GM21526 (cell line): Measurements from ENCODE around the gene TDRD7.

ENCODE experiments used
- ATAC-seq: cut with Tn5 transposase; IDR thresholded peaks from one replicate; pipeline ENCODE4 v1.9.1; 2021; ENCODE audit warnings: moderate library complexity; ENCODE audit not compliant: unreplicated experiment, low FRiP score

TDRD7 gene

DNA sequence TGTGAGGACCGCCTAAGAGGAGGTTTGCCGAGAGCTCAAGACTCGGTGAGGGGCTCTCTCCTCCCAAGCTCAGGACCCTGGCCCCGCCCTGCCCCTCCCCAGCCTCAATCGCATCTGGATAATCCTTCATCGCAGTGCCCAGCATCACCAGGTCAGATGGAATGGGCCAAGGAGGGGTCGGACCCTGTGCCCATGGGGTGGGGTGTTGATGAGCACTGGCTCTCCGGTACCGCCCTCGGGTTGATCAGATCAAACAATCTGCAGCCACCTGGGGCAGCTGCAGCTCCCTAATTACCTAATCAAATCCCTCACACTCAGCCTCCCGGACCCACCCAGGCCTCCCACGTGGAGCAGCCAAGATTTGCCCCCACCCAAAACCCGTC lies 24.4 kb upstream of the TDRD7 start:
- no peak for ATAC-seq

DNA sequence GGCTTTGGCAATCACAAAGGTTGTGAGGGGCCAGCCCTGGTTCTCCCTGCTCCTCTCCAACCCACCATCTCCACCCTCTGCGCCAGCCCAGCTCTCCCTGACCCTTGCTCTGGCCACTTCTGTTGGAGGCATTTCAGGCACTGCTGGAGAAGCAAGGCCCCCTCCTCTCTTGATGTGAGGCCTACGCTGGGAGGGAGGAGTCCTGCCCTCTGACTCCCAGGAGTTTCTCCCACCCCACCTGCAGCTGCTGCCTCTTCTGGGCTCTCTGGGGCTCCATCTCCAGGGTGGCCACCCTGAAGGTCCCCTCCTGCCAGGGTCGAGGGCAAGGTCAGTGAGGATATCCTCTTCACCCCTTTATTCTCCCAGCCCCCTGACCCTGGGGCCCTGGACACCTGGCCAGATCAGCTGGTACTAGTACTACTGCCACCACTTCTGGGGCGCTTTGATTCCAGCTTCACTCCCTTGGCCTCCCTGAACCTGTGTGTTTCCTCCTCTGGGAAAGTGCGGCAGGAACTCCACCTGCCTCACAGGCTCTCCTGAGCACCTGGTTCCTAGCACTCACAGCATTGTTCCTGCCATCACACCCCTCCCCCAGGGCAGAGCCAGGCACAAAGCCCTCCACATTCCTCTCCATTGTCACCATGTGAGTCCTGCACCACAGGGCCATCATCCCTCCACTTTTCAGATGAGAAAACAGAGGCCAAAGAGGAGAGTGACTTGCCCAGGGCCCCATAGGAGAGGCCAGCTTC lies 23.8 kb upstream of the TDRD7 start:
- no peak for ATAC-seq

- ATAC-seq, result peak; percentile 46
These were observed 23.1 kb upstream of the TDRD7 start for GRCh38 chr9:97388721-97389238.

- ATAC-seq, result no peak
These were observed 22.6 kb upstream of the TDRD7 start for GRCh38 chr9:97389249-97389648.

DNA sequence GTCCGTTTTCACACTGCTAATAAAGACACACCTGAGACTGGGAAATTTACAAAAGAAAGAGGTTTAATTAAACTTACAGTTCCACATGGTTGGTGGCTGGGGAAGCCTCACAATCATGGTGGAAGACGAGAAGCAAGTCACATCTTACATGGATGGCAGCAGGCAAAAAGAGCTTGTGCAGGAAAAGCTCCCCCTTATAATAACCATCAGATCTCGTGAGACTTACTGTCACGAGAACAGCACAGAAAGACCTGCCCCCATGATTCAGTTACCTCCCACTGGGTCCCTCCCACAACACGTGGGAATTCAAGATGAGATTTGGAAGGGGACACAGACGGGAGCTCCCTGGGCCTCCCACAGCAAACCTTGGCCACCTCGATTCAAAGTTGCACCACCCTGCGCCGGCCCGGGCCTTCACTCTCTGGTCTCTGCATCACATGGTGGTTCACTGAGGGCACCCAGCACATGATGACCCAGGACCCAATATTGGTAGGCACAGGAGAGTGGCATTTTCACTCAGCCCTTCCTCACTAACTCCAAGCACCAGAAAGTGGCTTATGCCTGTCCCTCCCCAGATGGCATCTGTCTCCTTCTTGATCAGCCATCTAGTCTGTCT lies 21.0 kb upstream of the TDRD7 start:
- no peak for ATAC-seq

GRCh38 chr9:97394881-97395280 lies 17.0 kb upstream of the TDRD7 start:
- no peak for ATAC-seq

DNA sequence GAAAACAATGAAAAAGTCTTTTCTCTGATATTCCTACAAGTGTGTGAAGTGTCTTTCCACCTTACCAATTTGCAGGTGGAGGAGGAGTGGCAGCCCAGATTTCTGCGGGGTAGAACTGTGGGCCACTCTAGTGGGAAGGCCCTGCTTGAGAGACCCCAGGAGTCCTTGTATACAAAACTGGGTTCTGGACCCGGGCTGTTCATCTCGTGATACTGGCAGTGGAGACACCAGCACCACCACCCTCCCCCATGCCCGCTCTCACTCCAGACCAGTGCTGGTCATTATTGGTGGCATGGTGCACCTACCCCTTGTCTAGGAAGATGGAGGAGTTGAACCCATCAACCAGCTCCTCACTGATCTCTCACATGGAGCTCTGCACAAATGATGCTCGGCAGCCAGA lies 16.2 kb upstream of the TDRD7 start:
- ATAC-seq, result no peak

GRCh38 chr9:97396256-97396655 lies 15.6 kb upstream of the TDRD7 start:
- no peak for ATAC-seq

- no peak for ATAC-seq
These were observed 14.7 kb upstream of the TDRD7 start for GRCh38 chr9:97397220-97397619.

- no peak for ATAC-seq
These were observed 12.7 kb upstream of the TDRD7 start for GRCh38 chr9:97398999-97399758.

DNA sequence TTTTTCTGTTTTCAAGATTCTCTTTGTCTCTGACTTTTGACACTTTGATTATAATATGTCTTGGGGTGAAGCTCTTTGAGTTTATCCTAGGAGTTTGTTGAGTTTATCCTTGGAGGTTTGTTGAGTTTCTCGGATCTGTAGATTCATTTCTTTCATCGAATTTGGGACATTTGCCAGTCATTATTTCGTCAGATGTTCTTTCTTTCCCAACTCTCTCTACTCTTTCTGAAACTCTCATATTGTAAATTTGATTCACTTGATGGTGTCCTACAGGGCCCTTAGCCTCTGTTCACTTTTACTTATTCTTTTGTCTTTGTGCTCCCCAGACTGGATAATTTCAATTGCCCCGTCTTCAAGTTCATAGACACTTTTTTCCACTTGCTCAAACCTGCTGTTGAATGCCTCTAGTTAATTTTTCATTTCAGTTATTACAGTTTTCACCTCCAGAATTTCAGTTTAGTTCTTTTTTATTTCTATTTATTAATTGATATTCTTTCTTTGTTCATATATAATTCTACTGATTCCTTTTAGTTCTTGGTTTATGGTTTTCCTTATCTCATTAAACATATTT lies 8.1 kb upstream of the TDRD7 start:
- ATAC-seq, result no peak

DNA sequence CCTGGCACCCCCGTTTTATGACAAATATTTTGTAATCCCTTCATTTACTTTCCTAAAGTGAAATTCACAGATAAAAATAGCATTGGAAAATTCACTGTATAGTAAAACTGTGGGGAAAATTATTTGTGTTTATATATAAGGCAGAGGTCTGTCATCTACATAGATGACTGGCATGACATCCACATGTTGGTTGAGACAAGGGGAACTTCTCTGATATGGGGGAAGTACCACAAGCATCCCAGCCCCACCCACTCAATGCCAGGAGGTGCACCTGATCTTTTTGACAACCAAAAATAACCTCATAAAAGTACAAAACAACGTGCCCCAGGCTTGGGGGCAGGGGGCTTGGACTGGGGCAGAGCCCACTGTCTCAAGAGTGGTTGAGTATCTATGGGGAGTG lies 6.3 kb upstream of the TDRD7 start:
- no peak for ATAC-seq

- no peak for ATAC-seq
These were observed 5.2 kb upstream of the TDRD7 start for GRCh38 chr9:97406620-97407177.

GRCh38 chr9:97408562-97408961 lies 3.3 kb upstream of the TDRD7 start:
- no peak for ATAC-seq

DNA sequence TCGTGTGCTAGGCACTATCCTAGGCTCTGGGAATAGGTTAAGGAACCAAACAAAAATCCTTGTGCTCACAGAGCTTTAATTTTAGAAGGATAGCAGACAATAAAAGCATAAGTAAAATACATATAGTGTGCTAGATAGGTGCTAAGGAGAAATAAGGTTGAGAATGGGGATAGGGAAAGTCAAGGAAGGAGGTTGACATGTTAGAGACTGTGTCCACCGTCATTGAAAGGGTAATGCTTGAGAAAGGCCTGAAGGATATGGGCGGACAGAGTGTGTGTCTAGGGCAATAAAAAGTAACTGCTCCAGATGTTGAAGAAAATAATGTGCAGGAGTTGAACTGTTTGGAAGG lies 482 bp upstream of the TDRD7 start:
- peak; percentile 5 for ATAC-seq

DNA sequence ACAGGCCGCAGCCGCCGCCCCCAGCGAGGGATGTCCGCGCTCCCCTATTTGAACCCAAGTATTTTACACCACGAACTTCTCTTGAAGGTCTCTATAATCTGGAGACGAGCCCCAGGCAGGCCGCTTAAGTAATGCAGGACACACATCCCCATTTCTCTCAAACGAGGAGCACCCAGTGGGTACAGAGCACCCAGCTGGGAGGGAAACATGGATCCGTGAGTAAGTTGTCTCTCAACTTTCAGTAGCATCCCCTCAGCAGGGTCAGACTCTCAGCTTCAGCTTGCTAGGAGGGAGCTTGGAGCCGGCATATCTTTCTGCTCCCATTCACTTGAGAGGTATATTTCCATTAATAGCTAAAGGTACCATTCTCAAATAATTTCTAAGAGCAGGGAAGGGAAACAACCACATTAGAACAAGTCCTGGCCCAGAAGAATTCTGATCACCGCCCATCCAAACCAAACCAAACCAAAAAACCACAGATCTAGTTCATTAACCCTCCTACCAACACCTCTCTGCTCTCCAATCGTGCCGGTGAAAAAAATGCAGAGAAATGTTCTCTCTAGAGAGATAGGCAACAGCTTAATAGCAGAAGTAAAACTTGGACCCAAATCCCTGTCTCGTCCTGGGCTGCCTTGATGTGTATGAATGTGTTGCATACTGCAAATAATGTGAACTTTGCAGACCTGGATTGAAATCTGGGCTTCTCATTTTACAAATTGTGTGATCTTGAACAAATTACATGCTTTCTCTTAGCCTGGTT lies 910 bp downstream of the TDRD7 start:
- ATAC-seq, result peak; percentile 20

DNA sequence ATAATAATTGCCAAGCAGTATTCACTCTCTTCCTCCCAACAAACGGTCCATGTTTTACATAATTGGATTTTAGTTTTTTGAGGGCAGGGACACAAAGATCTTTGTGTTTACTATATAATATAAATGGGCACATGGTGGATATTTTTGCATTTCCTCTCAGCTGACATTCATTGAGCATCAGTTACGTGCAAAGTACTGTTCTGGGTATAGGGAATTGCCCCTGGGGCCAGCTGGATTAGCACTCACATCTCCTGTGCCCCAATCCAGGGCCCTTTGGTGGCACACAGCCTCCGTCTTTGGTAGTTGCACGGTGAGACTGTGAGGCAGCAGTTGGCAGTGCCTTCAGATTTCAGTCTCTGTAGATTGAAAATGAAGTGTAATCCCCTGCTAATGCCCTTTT lies 1.6 kb downstream of the TDRD7 start:
- no peak for ATAC-seq

DNA sequence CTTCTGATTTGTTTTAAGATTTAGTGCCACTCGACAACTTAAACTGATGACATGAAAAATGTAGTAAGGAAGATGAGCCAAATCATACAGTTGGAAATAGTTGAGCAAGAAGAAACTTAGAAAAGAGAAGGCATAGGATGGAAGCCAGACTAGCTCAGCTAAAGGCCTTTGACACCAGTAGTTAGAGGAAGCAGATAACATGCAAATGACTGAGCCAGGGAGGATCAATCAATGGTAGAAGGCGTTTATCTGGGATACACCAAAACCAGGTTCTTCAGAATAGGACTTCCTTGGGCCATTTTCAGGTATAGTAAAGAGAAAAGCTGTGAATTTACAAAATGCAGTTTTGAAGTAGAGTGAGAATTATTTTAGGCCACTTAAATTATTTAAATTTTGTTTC lies 3.2 kb downstream of the TDRD7 start:
- ATAC-seq, result no peak

DNA sequence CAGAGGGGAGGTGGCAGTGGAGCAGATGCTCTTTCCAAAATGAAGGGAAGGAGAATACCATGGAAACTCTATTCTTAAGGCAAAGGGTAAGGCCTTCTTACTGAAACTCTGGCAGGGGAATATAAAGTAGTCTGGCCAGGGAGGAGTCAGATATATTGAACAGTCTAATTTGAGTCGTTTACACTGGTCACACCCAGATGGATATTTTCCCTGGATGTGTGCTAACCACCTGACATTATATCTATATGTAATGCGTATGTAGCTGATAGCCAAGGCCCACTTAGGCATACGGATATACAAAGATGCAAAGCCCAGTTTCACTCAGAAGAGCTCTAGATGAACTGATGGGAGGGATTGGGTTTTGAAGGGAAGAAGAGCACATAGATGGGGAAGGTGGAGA lies 7.0 kb downstream of the TDRD7 start:
- no peak for ATAC-seq

DNA sequence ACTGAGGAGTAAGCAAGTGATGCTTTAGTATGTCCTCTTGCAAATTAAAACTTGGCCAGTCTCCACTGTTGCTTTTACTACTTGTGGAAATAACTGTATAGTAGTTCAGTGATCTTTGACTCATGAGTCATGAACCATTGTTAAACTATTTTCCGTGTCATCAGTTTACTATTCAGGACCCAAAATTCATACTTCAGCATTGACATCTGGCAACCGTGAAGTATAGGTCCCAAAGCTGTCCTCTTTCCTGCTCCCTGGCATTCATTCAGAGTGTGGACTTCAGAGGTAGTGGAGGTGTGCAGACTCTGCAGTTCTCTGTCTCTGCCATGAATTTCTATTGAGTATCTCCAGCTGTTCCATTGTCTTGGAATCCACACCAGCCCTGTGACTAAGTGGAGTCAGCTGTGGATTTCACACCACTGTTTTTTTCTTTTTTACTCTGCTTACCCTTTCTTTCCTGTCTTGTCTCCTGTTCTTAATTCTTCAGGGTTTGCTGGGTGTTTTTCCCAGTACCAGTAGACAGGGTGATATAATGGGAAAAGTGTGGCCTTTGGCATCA lies 7.5 kb downstream of the TDRD7 start:
- ATAC-seq, result no peak
